Measurements from ENCODE around the gene ACTR3.

DNA sequence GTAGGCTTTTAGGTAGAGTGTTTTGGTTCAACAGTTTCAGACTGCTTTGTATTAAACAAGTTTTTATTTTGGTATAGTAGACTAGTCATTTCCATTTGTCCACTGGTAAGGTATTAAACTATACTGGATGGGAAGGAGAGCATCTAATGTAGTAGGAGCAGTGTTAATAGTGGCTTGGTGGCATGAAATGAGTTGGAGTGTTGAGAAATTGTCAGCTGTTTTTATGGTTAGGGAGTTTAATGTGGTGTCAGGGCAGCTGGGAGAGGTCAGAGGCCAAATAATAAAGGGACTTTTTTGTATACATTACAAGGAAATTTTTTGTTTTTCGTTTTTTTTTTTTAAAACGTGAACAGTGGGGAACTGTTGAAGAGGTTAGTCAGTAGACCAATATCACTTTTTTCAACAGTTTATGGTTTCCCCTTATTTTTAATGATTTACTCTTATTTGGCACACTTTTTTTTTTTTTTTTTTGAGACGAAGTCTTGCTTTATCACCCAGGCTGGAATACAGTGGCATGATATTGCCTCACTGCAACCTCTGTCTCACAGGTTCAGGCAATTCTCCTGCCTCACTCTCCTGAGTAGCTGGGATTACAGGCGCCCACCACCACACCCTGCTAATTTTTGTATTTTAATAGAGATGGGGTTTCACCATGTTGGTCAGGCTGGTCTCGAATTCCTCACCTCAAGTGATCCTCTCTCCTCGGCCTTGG lies 21.2 kb downstream of the ACTR3 start:
- TF ChIP-seq CTCF (IDR thresholded peaks at IDR 0.05), result no peak
- no peak for TF ChIP-seq POLR2A (IDR thresholded peaks at IDR 0.05)

All from heart left ventricle (tissue), 13 donors.